CD4-positive, alpha-beta T cell (primary cell): ENCODE measurements around the gene SMIM35. TPM values are rescaled to one million over a fixed set of nuclear protein-coding genes. Genes with fewer than 3 reads are reported as not detected.
"Not testable (repeated sequence)": the region's sequence is repeated elsewhere in the genome, so short reads cannot be mapped to it uniquely, and the experiment has no call there.

Experiments
- ATAC-seq: fragments of 200-7000 bp; cut with Tn5 transposase; one replicate; pipeline ENCODE4 v1.10.0; 2022; ENCODE audit warnings: mild to moderate bottlenecking; ENCODE audit not compliant: poor library complexity
- CTCF ChIA-PET: fragments of 350-600 bp; sonication (Branson Sonifier 250); formaldehyde crosslinking; loops from one replicate; lab custom pipeline; 2021; ENCODE audit warnings: antibody characterized with exemption, inconsistent platforms; lab: Charles Lee
- POLR2A ChIA-PET: fragments of 350-600 bp; sonication (Branson Sonifier 250); formaldehyde crosslinking; loops from one replicate; lab custom pipeline; 2021; ENCODE audit warnings: antibody characterized with exemption, inconsistent platforms; lab: Charles Lee
- DNase-seq, 14 experiments: peaks; one replicate each; pipeline ENCODE4 v3.0.0-alpha.2; 2013 to 2020; ENCODE audit warnings: mixed read lengths in 2 of 14
- H3K27ac ChIP-seq, 2 donors: one replicate each; pipeline versions ENCODE4 v1.5.1 to v1.7.0; 2013; ENCODE audit warnings: low read length in 2 of 2, low read depth in 1 of 2, mild to moderate bottlenecking in 1 of 2
- H3K27me3 ChIP-seq, 2 experiments: 1 replicate in 1 of 2; 2 replicates in 1 of 2; pipeline versions ENCODE4 v1.6.1 to v1.7.0; 2013; ENCODE audit warnings: low read length in 2 of 2, control low read depth in 1 of 2, mild to moderate bottlenecking in 1 of 2, moderate library complexity in 1 of 2; ENCODE audit not compliant: insufficient read depth in 2 of 2, control insufficient read depth in 1 of 2
- H3K36me3 ChIP-seq: one replicate; pipeline ENCODE4 v1.6.1; 2013; ENCODE audit warnings: low read length, control low read depth; ENCODE audit not compliant: insufficient read depth
- H3K4me1 ChIP-seq: one replicate; pipeline ENCODE4 v1.6.1; 2013; ENCODE audit warnings: low read length, control low read depth; ENCODE audit not compliant: insufficient read depth
- H3K4me3 ChIP-seq: one replicate; pipeline ENCODE4 v1.5.1; 2013; ENCODE audit warnings: mild to moderate bottlenecking, low read length, moderate library complexity
- H3K9me3 ChIP-seq, 2 experiments: 1 replicate in 1 of 2; 2 replicates in 1 of 2; pipeline versions ENCODE4 v1.6.1 to v1.7.0; 2013; ENCODE audit warnings: low read length in 2 of 2, mild to moderate bottlenecking in 2 of 2, control low read depth in 1 of 2, moderate library complexity in 1 of 2; ENCODE audit not compliant: control insufficient read depth in 1 of 2, insufficient read depth in 1 of 2
- H3K27ac Mint-ChIP-seq: one replicate; pipeline ENCODE4 v1.8.0; 2020; ENCODE audit warnings: mixed read lengths
- H3K27me3 Mint-ChIP-seq: one replicate; pipeline ENCODE4 v1.8.0; 2021; ENCODE audit warnings: mixed read lengths
- H3K36me3 Mint-ChIP-seq: one replicate; pipeline ENCODE4 v1.8.0; 2021; ENCODE audit warnings: low read depth, mixed read lengths
- H3K4me1 Mint-ChIP-seq: one replicate; pipeline ENCODE4 v1.8.0; 2021; ENCODE audit warnings: low read depth, mixed read lengths
- H3K4me3 Mint-ChIP-seq: one replicate; pipeline ENCODE4 v1.8.0; 2020; ENCODE audit warnings: mild to moderate bottlenecking, mixed read lengths
- H3K9me3 Mint-ChIP-seq: one replicate; pipeline ENCODE4 v1.8.0; 2020; ENCODE audit warnings: mixed read lengths
- intact Hi-C, 2 experiments: fragments of 100-400 bp; cut with DNase I in 1 of 2; cut with micrococcal nuclease in 1 of 2; formaldehyde crosslinking; loops; one replicate each; pipeline versions ENCODE4 v1.15.1 to v1.9.0; 2023 to 2025; cut with DNase I, micrococcal nuclease
- total RNA-seq, 174 experiments: library from RNA in 2 of 174; stranded (reverse) in 2 of 174; gene quantifications; one replicate each; pipeline ENCODE4 v1.2.3 and lab custom pipeline; 2021 to 2026
- TF ChIP-seq, protein P1 (sequence below): fragments of 200-600 bp; IDR thresholded peaks from one replicate; pipeline ENCODE4 v1.8.0; 2022; ENCODE audit warnings: antibody characterized with exemption, mild to moderate bottlenecking

SMIM35 gene
- total RNA-seq, 2 experiments from 2014 or later, result 0.06 to 0.08 TPM

DNA sequence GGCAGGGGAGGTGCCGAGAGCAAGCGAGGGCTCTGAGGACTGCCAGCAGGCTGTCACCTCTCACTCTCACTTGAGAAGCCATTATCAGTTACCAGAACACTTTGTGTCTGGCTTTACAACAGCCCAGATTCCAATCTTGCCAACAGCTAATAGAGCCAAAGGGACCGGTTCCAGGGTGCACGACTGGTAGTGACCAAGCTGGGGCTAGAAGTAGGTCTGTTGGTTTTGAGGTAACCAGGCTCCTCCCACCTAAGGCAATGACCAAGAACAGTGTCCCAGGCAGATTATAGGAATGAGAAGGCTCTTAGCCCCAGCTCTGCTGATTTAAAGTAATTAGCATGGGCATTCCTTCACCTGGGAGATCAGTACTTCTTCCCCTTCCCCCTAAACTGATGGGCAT is 107.8 kb downstream of the SMIM35 start:
- H3K9me3 Mint-ChIP-seq, result no peaks in the 10 kb centered on the region
- H3K27me3 Mint-ChIP-seq, result no peaks in the 10 kb centered on the region
- DNase-seq, result peak in 1 of 14 experiments; percentile 26
- peak overlapping the region; percentile 40 for H3K4me3 Mint-ChIP-seq
- ATAC-seq, result no peak
- ChIA-PET POLR2A (interaction anchor here (0.7 to 24.2 kb wide), 3 partner anchors 24 to 72 kb away, joined by 3 to 392 read pairs (median 64); no protein-coding TSS in a partner anchor), CTCF (interaction anchor here (1.4 to 1.5 kb wide), 2 partner anchors 29 to 32 kb away, joined by 3 to 5 read pairs; no protein-coding TSS in a partner anchor)
- Histone ChIP-seq H3K27ac (no peak overlapping the region), H3K9me3 (peaks cover 0 to 3% of the 10 kb centered on the region in 2 experiments), H3K27me3 (no peaks in the 10 kb centered on the region), H3K4me1 (peaks cover 66% of the 10 kb centered on the region), H3K4me3 (no peak overlapping the region), H3K36me3 (no peaks in the 10 kb centered on the region)
- TF ChIP-seq, protein P1, sequence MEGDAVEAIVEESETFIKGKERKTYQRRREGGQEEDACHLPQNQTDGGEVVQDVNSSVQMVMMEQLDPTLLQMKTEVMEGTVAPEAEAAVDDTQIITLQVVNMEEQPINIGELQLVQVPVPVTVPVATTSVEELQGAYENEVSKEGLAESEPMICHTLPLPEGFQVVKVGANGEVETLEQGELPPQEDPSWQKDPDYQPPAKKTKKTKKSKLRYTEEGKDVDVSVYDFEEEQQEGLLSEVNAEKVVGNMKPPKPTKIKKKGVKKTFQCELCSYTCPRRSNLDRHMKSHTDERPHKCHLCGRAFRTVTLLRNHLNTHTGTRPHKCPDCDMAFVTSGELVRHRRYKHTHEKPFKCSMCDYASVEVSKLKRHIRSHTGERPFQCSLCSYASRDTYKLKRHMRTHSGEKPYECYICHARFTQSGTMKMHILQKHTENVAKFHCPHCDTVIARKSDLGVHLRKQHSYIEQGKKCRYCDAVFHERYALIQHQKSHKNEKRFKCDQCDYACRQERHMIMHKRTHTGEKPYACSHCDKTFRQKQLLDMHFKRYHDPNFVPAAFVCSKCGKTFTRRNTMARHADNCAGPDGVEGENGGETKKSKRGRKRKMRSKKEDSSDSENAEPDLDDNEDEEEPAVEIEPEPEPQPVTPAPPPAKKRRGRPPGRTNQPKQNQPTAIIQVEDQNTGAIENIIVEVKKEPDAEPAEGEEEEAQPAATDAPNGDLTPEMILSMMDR, result no peak
- peak overlapping the region; percentile 3 for H3K27ac Mint-ChIP-seq
- intact Hi-C loops, result no loop called here
- peaks cover 81% of the 10 kb centered on the region for H3K4me1 Mint-ChIP-seq
- H3K36me3 Mint-ChIP-seq, result no peaks in the 10 kb centered on the region

DNA sequence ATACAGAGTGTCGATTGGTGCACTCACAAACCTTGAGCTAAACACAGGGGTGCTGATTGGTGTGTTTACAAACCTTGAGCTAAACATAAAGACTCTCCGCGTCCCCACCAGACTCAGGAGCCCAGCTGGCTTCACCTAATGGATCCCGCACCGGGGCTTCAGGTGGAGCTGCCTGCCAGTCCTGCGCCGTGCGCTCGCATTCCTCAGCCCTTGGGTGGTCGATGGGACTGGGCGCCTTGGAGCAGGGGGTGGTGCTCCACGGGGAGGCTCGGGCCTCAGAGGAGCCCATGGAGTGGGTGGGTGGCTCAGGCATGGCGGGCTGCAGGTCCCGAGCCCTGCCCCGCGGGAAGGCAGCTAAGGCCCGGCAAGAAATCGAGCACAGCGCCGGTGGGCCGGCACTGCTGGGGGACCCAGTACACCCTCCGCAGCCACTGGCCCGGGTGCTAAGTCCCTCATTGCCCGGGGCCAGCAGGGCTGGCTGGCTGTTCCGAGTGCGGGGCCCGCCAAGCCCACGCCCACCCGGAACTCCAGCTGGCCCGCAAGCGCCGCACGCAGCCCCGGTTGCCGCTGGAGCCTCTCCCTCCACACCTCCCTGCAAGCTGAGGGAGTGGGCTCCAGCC is 108.4 kb downstream of the SMIM35 start:
- intact Hi-C loops, H3K9me3 Mint-ChIP-seq, H3K36me3 ChIP-seq, ATAC-seq, H3K27ac ChIP-seq, H3K4me3 ChIP-seq, H3K9me3 ChIP-seq, H3K27me3 Mint-ChIP-seq, H3K36me3 Mint-ChIP-seq, H3K27me3 ChIP-seq: not testable (repeated sequence)
- peak in 1 of 14 experiments; percentile 27 for DNase-seq
- H3K27ac Mint-ChIP-seq, result peak overlapping the region; percentile 81
- peaks cover 79% of the 10 kb centered on the region for H3K4me1 Mint-ChIP-seq
- ChIA-PET CTCF (interaction anchor here (1.4 to 1.7 kb wide), 3 partner anchors 28 to 31 kb away, joined by 3 to 6 read pairs (median 5); no protein-coding TSS in a partner anchor), POLR2A (interaction anchor here (0.6 to 24.2 kb wide), 6 partner anchors 8 to 31 kb away, joined by 3 to 392 read pairs (median 14); partner anchors contain the start of gene IL10RA)
- peaks cover 66% of the 10 kb centered on the region for H3K4me1 ChIP-seq
- H3K4me3 Mint-ChIP-seq, result peak overlapping the region; percentile 80

DNA sequence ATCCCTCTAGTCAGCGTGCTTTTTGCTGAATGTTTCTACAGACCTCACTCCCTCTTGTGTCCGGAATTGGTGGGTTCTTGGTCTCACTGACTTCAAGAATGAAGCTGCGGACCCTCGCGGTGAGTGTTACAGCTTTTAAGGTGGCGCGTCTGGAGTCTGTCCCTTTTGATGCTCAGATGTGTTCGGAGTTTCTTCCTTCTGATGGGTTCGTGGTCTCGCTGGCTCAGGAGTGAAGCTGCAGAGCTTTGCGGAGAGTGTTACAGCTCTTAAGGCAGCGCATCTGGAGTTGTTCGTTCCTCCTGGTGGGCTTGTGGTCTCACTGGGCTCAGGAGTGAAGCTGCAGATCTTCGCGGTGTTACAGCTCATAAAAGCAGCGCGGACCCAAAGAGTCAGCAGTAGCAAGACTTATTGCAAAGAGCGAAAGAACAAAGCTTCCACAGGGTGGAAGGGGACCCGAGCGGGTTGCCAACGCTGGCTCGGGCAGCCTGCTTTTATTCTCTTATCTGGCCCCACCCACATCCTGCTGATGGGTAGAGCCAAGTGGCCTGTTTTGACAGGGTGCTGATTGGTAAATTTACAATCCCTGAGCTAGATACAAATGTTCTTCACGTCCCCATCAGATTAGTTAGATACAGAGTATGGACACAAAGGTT is 109.0 kb downstream of the SMIM35 start:
- H3K9me3 ChIP-seq, H3K27me3 ChIP-seq, H3K36me3 ChIP-seq, H3K9me3 Mint-ChIP-seq, H3K36me3 Mint-ChIP-seq, H3K27me3 Mint-ChIP-seq, ATAC-seq, intact Hi-C loops, H3K27ac ChIP-seq: not testable (repeated sequence)
- peak overlapping the region; percentile 24 for H3K4me3 ChIP-seq
- H3K27ac Mint-ChIP-seq, result peak overlapping the region; percentile 81
- ChIA-PET POLR2A (interaction anchor here (0.6 to 24.2 kb wide), 6 partner anchors 9 to 30 kb away, joined by 3 to 392 read pairs (median 14); partner anchors contain the start of gene IL10RA), CTCF (interaction anchor here (1.7 kb wide), 1 partner anchor 27 kb away, joined by 6 read pairs; no protein-coding TSS in a partner anchor)
- peak overlapping the region; percentile 80 for H3K4me3 Mint-ChIP-seq
- H3K4me1 Mint-ChIP-seq, result peaks cover 79% of the 10 kb centered on the region
- H3K4me1 ChIP-seq, result peaks cover 66% of the 10 kb centered on the region
- peak in 2 of 14 experiments; percentile 31 to 41 for DNase-seq

DNA sequence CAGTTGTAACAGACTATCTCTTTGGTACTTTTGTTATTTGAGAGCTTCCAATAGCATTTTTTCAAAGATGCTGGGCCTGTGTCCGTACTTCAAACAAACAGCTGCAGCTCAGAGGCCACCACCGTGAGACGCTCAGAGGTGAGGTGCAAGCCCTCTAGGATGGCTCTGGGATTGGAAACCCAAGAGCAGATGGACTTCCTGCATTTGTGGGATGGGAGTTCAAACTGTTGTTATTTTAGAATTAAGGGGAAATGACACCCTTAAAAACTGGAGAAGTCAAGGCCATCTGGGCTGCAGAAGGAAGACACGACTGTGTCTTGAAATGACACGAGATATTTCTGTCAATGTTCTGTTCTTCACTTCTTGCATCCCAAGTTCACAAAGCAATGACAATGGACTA is 109.7 kb downstream of the SMIM35 start:
- Mint-ChIP-seq H3K36me3 (no peaks in the 10 kb centered on the region), H3K27me3 (no peaks in the 10 kb centered on the region), H3K9me3 (no peaks in the 10 kb centered on the region), H3K4me3 (peak overlapping the region; percentile 80), H3K4me1 (peaks cover 84% of the 10 kb centered on the region), H3K27ac (peak overlapping the region; percentile 81)
- TF ChIP-seq, protein P1, result no peak
- no peaks in the 10 kb centered on the region for H3K36me3 ChIP-seq
- ChIA-PET CTCF (interaction anchor here (1.7 kb wide), 1 partner anchor 26 kb away, joined by 6 read pairs; no protein-coding TSS in a partner anchor), POLR2A (interaction anchor here (1.5 to 24.2 kb wide), 4 partner anchors 10 to 26 kb away, joined by 4 to 392 read pairs (median 44); partner anchors contain the start of gene IL10RA)
- H3K4me1 ChIP-seq, result peaks cover 70% of the 10 kb centered on the region
- H3K4me3 ChIP-seq, result peak overlapping the region; percentile 24
- ATAC-seq (no peak), DNase-seq (peak in 1 of 14 experiments; percentile 14)
- intact Hi-C loops, result no loop called here
- H3K9me3 ChIP-seq, result peaks cover 0 to 3% of the 10 kb centered on the region in 2 experiments
- no peaks in the 10 kb centered on the region for H3K27me3 ChIP-seq
- H3K27ac ChIP-seq, result no peak overlapping the region
